Psoas muscle (tissue), 8 donors: ENCODE data around the gene EXOSC10. TPM values are rescaled to one million over a fixed set of nuclear protein-coding genes. Genes with fewer than 3 reads are reported as not detected.

ENCODE experiments used
- ATAC-seq, 4 donors: fragments of 200-7000 bp; cut with Tn5 transposase; one replicate each; pipeline ENCODE4 v1.9.1; 2020; ENCODE audit warnings: moderate library complexity in 3 of 4, mild to moderate bottlenecking in 2 of 4
- DNase-seq, 2 donors: peaks; one replicate each; pipeline ENCODE4 v3.0.0-alpha.2; 2020
- H3K27ac ChIP-seq: fragments of 200-600 bp; one replicate; pipeline ENCODE4 v1.8.0; 2022
- H3K27me3 ChIP-seq, 3 donors: fragments of 200-600 bp in 1 of 3; one replicate each; pipeline versions ENCODE4 v1.6.1 to v1.8.0; 2013 to 2022; ENCODE audit warnings: low read length in 2 of 3, mild to moderate bottlenecking in 2 of 3, moderate library complexity in 1 of 3; ENCODE audit not compliant: insufficient read depth in 3 of 3
- H3K36me3 ChIP-seq, 2 donors: fragments of 200-600 bp in 1 of 2; one replicate each; pipeline versions ENCODE4 v1.6.1 to v1.8.0; 2013 to 2022; ENCODE audit warnings: low read depth in 1 of 2, mild to moderate bottlenecking in 1 of 2, moderate library complexity in 1 of 2; ENCODE audit not compliant: insufficient read depth in 1 of 2
- H3K4me1 ChIP-seq: fragments of 200-600 bp; one replicate; pipeline ENCODE4 v1.8.0; 2022
- H3K4me3 ChIP-seq: fragments of 200-600 bp; one replicate; pipeline ENCODE4 v1.8.0; 2022; ENCODE audit warnings: mild to moderate bottlenecking
- H3K9me3 ChIP-seq: fragments of 200-600 bp; one replicate; pipeline ENCODE4 v1.8.0; 2022
- CTCF ChIP-seq: fragments of 200-600 bp; IDR thresholded peaks from one replicate; pipeline ENCODE4 v1.8.0; 2022; ENCODE audit warnings: antibody characterized with exemption
- WGBS, 3 donors: extraction: QIAGEN DNeasy Blood & Tissue Kit; methylation state at CpG; one replicate each; pipeline versions ENCODE4 v1.1.6 to v1.1.7; 2013; 5-methylcytosine and 5-hydroxymethylcytosine counted together
- intact Hi-C, 2 donors: fragments of 100-400 bp; cut with DNase I; formaldehyde crosslinking; loops; one replicate each; pipeline versions ENCODE4 v1.11.0 to v1.14.2; 2022
- polyA plus RNA-seq, 3 donors: library from polyadenylated mRNA; stranded (reverse); fragments of 200-250 nt; gene quantifications; one replicate each; pipeline ENCODE4 v1.2.3, GENCODE V29; 2013
- total RNA-seq, 4 donors: library from RNA; stranded (reverse); fragmentation: NEBNext Ultra II Directional in 2 of 4; extraction: Animal tissue kit (Norgen Biotek cat#: 25700) in 2 of 4; gene quantifications; one replicate each; pipeline versions ENCODE4 v1.2.1 to v1.2.4, GENCODE V29; 2021 to 2023
- donor health status: healthy with polysubstance abuse.
- donor health status: DM: no; HTN: no; CAD: no; lungs with moderate emphysema.
- donor health status: Bipolar disorder and iron deficiency.
- donor health status: healthy.
- donor health status: DM: yes; HTN: yes; CAD: no.
- donor health status: DM: no; HTN: no; CAD: no.
- donor health status: DM: no; HTN: no; CAD: no.
- donor health status: DM: yes; HTN: yes; CAD: no.

Gene EXOSC10
- total and polyA plus RNA-seq, 7 donors: 16.3 to 39.1 (median 29.7) TPM

GRCh38 chr1:11125931-11126330 is 26.3 kb upstream of the EXOSC10 start:
- WGBS, 3 donors: 93 to 96% (median 96%) methylated on average over 4 to 5 of the region's 5 CpGs
- H3K4me1 ChIP-seq: no peaks in the 10 kb centered on the region

GRCh38 chr1:11124965-11125364 is 25.3 kb upstream of the EXOSC10 start:
- 96 to 97% (median 96%) methylated on average over 3 of the region's 3 CpGs for WGBS, 3 donors
- intact Hi-C loops: loop anchor here in 1 of 2 donors (10.0 kb wide), 1 partner anchor 100 kb away; no protein-coding TSS in a partner anchor
- TF ChIP-seq CTCF: no peak
- H3K4me1 ChIP-seq: no peaks in the 10 kb centered on the region
- DNase-seq (no peak), ATAC-seq (no peak)
- H3K27me3 ChIP-seq: no peaks in the 10 kb centered on the region
- no peak overlapping the region for H3K4me3 ChIP-seq
- H3K36me3 ChIP-seq: peaks cover 9 to 100% of the 10 kb centered on the region in 2 donors
- H3K9me3 ChIP-seq: no peaks in the 10 kb centered on the region
- no peak overlapping the region for H3K27ac ChIP-seq

More at GRCh38 chr1:11125931-11126330, 26.3 kb upstream of the EXOSC10 start:
- intact Hi-C loops: loop anchor here in 1 of 2 donors (10.0 kb wide), 1 partner anchor 99 kb away; no protein-coding TSS in a partner anchor
- Histone ChIP-seq H3K36me3 (peaks cover 15 to 100% of the 10 kb centered on the region in 2 donors), H3K4me3 (no peak overlapping the region), H3K27ac (no peak overlapping the region), H3K27me3 (no peaks in the 10 kb centered on the region), H3K9me3 (no peaks in the 10 kb centered on the region)
- no peak for TF ChIP-seq CTCF
- ATAC-seq (no peak), DNase-seq (no peak)

GRCh38 chr1:11116318-11116717 is 16.6 kb upstream of the EXOSC10 start:
- TF ChIP-seq CTCF: no peak
- no peak for ATAC-seq
- intact Hi-C loops: no loop called here
- 94 to 95% (median 95%) methylated on average over 2 of the region's 2 CpGs for WGBS, 3 donors
- Histone ChIP-seq H3K27ac (no peak overlapping the region), H3K9me3 (no peaks in the 10 kb centered on the region), H3K36me3 (peaks cover 12 to 98% of the 10 kb centered on the region in 2 donors), H3K4me1 (no peaks in the 10 kb centered on the region), H3K27me3 (no peaks in the 10 kb centered on the region), H3K4me3 (no peak overlapping the region)
- DNase-seq: no peak

DNA sequence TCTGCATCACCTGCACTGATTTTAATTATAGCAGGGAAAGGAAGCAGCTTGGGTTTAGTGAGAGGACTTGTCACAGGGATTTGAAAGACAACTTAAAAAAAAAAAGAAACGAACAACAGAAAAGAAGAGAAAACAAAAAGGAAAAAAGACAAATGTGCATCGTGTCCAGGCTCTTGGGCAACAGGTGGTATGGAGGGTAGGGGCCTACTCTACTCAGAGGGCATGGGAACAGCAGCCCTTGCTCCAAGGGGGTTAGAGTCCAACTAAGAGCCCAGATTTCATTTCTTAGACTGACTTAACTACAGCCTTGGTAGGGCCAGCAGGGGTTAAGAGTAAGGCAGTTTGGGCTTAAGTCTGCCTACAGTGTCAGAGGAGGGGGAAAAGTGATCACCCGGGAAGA is 15.3 kb upstream of the EXOSC10 start:
- ATAC-seq (no peak), DNase-seq (no peak)
- Histone ChIP-seq H3K4me3 (no peak overlapping the region), H3K4me1 (no peaks in the 10 kb centered on the region), H3K27me3 (no peaks in the 10 kb centered on the region), H3K36me3 (peaks cover 9 to 98% of the 10 kb centered on the region in 2 donors), H3K9me3 (no peaks in the 10 kb centered on the region), H3K27ac (no peak overlapping the region)
- WGBS, 3 donors: 79 to 89% (median 86%) methylated on average over 3 of the region's 3 CpGs
- no peak for TF ChIP-seq CTCF
- intact Hi-C loops: loop anchor here in 1 of 2 donors (2.0 kb wide), 1 partner anchor 88 kb away; no protein-coding TSS in a partner anchor
